PC-3 (cell line): ENCODE data around the gene ACVR1.

ENCODE experiments used
- CTCF ChIP-seq: fragments of 300-600 bp; sonication (generic); conservative IDR thresholded peaks from 2 replicates; pipeline ENCODE4 v1.5.1; 2017; ENCODE audit warnings: antibody characterized with exemption, low read depth, mild to moderate bottlenecking, low read length
- EZH2 ChIP-seq: fragments of 300-600 bp; sonication (generic); IDR thresholded peaks from one replicate; pipeline ENCODE4 v1.6.1; 2017; ENCODE audit warnings: antibody characterized with exemption, mild to moderate bottlenecking, low read length; ENCODE audit not compliant: unreplicated experiment

- TF ChIP-seq CTCF (no peak), EZH2 (no peak)
These were observed 117.5 kb downstream of the ACVR1 start for GRCh38 chr2:157758586-157758985.
